Measurements from ENCODE around the gene CEACAM5.

The CEACAM5 gene

GRCh38 chr19:41753159-41753558, 44.7 kb downstream of the CEACAM5 start (continued):
- TF ChIP-seq, protein P1, sequence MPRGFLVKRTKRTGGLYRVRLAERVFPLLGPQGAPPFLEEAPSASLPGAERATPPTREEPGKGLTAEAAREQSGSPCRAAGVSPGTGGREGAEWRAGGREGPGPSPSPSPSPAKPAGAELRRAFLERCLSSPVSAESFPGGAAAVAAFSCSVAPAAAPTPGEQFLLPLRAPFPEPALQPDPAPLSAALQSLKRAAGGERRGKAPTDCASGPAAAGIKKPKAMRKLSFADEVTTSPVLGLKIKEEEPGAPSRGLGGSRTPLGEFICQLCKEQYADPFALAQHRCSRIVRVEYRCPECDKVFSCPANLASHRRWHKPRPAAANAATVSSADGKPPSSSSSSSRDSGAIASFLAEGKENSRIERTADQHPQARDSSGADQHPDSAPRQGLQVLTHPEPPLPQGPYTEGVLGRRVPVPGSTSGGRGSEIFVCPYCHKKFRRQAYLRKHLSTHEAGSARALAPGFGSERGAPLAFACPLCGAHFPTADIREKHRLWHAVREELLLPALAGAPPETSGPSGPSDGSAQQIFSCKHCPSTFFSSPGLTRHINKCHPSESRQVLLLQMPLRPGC (tag by site-specific recombination; IDR thresholded peaks at IDR 0.05), result no peak
- no peak for TF ChIP-seq ZFP41 (tag by site-specific recombination; IDR thresholded peaks at IDR 0.05; ENCODE audit: borderline replicate concordance)

- ChIA-PET CTCF (interaction anchor here (0.6 to 8.4 kb wide), 65 partner anchors 8 to 894 kb away, joined by 3 to 226 read pairs (median 7); partner anchors contain the start of genes CEACAM3 and CEACAM7), POLR2A (no interaction called here)
- no peaks in the 10 kb centered on the region for H3K36me3 ChIP-seq (ENCODE audit: control insufficient read depth in 2 of 2, insufficient read depth in 1 of 2, low read length in 2 of 2)
- TF ChIP-seq ZNF561 (tag by site-specific recombination; IDR thresholded peaks at IDR 0.05; ENCODE audit: borderline replicate concordance) (peak; percentile 45; the same call in 1 of the 2 replicates), EGR2 (tag by site-specific recombination; IDR thresholded peaks at IDR 0.05; ENCODE audit: low read depth) (peak; percentile 61), ZFHX2 (tag by site-specific recombination; conservative IDR thresholded peaks at IDR 0.05) (peak; percentile 72), ZNF654 (tag by site-specific recombination; IDR thresholded peaks at IDR 0.05; ENCODE audit: low read depth) (peak; percentile 33), ZNF600 (tag by site-specific recombination; IDR thresholded peaks at IDR 0.05) (no peak), RBAK (tag by site-specific recombination; IDR thresholded peaks at IDR 0.05) (no peak)
- TF ChIP-seq, protein P2, sequence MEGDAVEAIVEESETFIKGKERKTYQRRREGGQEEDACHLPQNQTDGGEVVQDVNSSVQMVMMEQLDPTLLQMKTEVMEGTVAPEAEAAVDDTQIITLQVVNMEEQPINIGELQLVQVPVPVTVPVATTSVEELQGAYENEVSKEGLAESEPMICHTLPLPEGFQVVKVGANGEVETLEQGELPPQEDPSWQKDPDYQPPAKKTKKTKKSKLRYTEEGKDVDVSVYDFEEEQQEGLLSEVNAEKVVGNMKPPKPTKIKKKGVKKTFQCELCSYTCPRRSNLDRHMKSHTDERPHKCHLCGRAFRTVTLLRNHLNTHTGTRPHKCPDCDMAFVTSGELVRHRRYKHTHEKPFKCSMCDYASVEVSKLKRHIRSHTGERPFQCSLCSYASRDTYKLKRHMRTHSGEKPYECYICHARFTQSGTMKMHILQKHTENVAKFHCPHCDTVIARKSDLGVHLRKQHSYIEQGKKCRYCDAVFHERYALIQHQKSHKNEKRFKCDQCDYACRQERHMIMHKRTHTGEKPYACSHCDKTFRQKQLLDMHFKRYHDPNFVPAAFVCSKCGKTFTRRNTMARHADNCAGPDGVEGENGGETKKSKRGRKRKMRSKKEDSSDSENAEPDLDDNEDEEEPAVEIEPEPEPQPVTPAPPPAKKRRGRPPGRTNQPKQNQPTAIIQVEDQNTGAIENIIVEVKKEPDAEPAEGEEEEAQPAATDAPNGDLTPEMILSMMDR (tag by site-specific recombination; IDR thresholded peaks at IDR 0.05), result peak; percentile 37; the same call in 1 of the 2 replicates
- TF ChIP-seq, protein P3, sequence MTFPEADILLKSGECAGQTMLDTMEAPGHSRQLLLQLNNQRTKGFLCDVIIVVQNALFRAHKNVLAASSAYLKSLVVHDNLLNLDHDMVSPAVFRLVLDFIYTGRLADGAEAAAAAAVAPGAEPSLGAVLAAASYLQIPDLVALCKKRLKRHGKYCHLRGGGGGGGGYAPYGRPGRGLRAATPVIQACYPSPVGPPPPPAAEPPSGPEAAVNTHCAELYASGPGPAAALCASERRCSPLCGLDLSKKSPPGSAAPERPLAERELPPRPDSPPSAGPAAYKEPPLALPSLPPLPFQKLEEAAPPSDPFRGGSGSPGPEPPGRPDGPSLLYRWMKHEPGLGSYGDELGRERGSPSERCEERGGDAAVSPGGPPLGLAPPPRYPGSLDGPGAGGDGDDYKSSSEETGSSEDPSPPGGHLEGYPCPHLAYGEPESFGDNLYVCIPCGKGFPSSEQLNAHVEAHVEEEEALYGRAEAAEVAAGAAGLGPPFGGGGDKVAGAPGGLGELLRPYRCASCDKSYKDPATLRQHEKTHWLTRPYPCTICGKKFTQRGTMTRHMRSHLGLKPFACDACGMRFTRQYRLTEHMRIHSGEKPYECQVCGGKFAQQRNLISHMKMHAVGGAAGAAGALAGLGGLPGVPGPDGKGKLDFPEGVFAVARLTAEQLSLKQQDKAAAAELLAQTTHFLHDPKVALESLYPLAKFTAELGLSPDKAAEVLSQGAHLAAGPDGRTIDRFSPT (tag by site-specific recombination; IDR thresholded peaks at IDR 0.05), result peak; percentile 78
- H3K27ac ChIP-seq (ENCODE audit: extremely low read depth, low read depth, low read length), result no peak overlapping the region
- peaks cover 6% of the 10 kb centered on the region; the same call in 1 of the 2 replicates for H3K4me1 ChIP-seq (ENCODE audit: control insufficient read depth, insufficient read depth, low read length)
- no peak overlapping the region for H3K4me3 ChIP-seq (ENCODE audit: low read depth, low read length)
- H3K9me3 ChIP-seq (ENCODE audit: control insufficient read depth, insufficient read depth, low read depth, low read length), result no peaks in the 10 kb centered on the region
Measured at GRCh38 chr19:41753936-41754529, 45.6 kb downstream of the CEACAM5 start.

DNA sequence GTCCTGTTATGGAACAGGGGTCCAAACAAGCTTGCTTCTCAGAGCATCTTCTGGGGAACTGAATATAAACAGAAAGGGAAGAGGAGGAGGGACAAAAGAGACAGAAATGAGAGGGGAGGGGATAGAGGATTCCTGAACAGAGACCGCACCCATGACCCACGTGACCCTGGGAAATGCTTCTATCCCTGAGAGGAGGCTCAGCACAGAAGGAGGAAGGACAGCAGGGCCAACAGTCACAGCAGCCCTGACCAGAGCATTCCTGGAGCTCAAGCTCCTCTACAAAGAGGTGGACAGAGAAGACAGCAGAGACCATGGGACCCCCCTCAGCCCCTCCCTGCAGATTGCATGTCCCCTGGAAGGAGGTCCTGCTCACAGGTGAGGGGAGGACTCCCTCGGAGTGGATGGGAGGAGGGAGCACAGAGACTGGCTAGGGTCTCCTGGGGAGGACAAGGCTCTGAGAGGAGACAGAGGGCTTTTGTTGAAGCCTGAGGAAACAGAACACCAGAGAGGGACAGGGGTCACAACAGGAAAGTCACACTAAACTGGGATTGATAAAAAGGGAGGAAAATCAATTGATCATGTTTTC, 47.0 kb downstream of the CEACAM5 start, which contains the start of gene CEACAM6:
Gene CEACAM6 (plus strand): TSS at position 203 of the 586 bp plus-strand sequence. CDS start 109 bp downstream, at position 312.
- Histone ChIP-seq H3K4me3 (ENCODE audit: low read depth, low read length) (no peak within 1 kb of the TSS), H3K36me3 (ENCODE audit: control insufficient read depth in 2 of 2, insufficient read depth in 1 of 2, low read length in 2 of 2) (no peaks in the 10 kb centered on the region), H3K9me3 (ENCODE audit: control insufficient read depth, insufficient read depth, low read depth, low read length) (no peaks in the 10 kb centered on the region), H3K4me1 (ENCODE audit: control insufficient read depth, insufficient read depth, low read length) (peaks cover 6% of the 10 kb centered on the region; the same call in 1 of the 2 replicates), H3K27ac (ENCODE audit: extremely low read depth, low read depth, low read length) (no peak within 1 kb of the TSS)
- ChIA-PET CTCF (interaction anchor here (0.6 to 8.4 kb wide), 21 partner anchors 9 to 1800 kb away, joined by 3 to 226 read pairs (median 30); partner anchors contain the start of gene CEACAM3), POLR2A (no interaction called here)
- TF ChIP-seq ZNF621 (tag by site-specific recombination; IDR thresholded peaks at IDR 0.05) (no peak), ZXDB (tag by site-specific recombination; IDR thresholded peaks at IDR 0.05) (no peak), BCL6B (tag by site-specific recombination; IDR thresholded peaks at IDR 0.05) (no peak), ZNF514 (tag by site-specific recombination; IDR thresholded peaks at IDR 0.05) (no peak), ZNF561 (tag by site-specific recombination; IDR thresholded peaks at IDR 0.05; ENCODE audit: borderline replicate concordance) (no peak), ZNF626 (tag by site-specific recombination; IDR thresholded peaks at IDR 0.05) (no peak), ZNF341 (tag by site-specific recombination; IDR thresholded peaks at IDR 0.05; ENCODE audit: low read depth) (no peak)
- TF ChIP-seq, protein P4, sequence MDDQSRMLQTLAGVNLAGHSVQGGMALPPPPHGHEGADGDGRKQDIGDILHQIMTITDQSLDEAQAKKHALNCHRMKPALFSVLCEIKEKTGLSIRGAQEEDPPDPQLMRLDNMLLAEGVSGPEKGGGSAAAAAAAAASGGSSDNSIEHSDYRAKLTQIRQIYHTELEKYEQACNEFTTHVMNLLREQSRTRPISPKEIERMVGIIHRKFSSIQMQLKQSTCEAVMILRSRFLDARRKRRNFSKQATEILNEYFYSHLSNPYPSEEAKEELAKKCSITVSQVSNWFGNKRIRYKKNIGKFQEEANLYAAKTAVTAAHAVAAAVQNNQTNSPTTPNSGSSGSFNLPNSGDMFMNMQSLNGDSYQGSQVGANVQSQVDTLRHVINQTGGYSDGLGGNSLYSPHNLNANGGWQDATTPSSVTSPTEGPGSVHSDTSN (CRISPR knock-in tag; IDR thresholded peaks at IDR 0.05), result no peak

Data from HEK293 (cell line).